ENCODE data around the gene FUNDC1.

Gene FUNDC1

GRCh38 chrX:44536198-44536597 lies 6.5 kb downstream of the FUNDC1 start:
- TF ChIP-seq REST (IDR thresholded peaks at IDR 0.05; ENCODE audit: low read depth), result no peak
- TF ChIP-seq ZBTB7A (IDR thresholded peaks at IDR 0.05; ENCODE audit: low read depth), result no peak
- no peak for TF ChIP-seq TAF1 (IDR thresholded peaks at IDR 0.05; ENCODE audit: low read depth)
- TF ChIP-seq MAX (IDR thresholded peaks at IDR 0.05), result no peak

- TF ChIP-seq TCF12 (IDR thresholded peaks at IDR 0.05; ENCODE audit: low read depth) (no peak), FOXM1 (IDR thresholded peaks at IDR 0.05; ENCODE audit: borderline replicate concordance, low read depth) (no peak), ZBTB7A (IDR thresholded peaks at IDR 0.05; ENCODE audit: low read depth) (no peak), YY1 (IDR thresholded peaks at IDR 0.05; ENCODE audit: low read depth) (no peak), EP300 (IDR thresholded peaks at IDR 0.05; ENCODE audit: borderline replicate concordance) (no peak), MAX (IDR thresholded peaks at IDR 0.05) (no peak), REST (IDR thresholded peaks at IDR 0.05; ENCODE audit: low read depth) (no peak), CREB1 (IDR thresholded peaks at IDR 0.05; ENCODE audit: low read depth) (no peak), NFIC (IDR thresholded peaks at IDR 0.05) (no peak), CEBPB (IDR thresholded peaks at IDR 0.05) (no peak), RAD21 (IDR thresholded peaks at IDR 0.05; ENCODE audit: low read depth) (no peak)
Observed at GRCh38 chrX:44529310-44529709, 13.3 kb downstream of the FUNDC1 start.

- no peak for TF ChIP-seq RAD21 (IDR thresholded peaks at IDR 0.05; ENCODE audit: low read depth)
- no peak for TF ChIP-seq EGR1 (IDR thresholded peaks at IDR 0.05)
- TF ChIP-seq EP300 (IDR thresholded peaks at IDR 0.05; ENCODE audit: borderline replicate concordance), result no peak
- no peak for TF ChIP-seq YY1 (IDR thresholded peaks at IDR 0.05; ENCODE audit: low read depth)
- no peak for TF ChIP-seq REST (IDR thresholded peaks at IDR 0.05; ENCODE audit: low read depth)
- TF ChIP-seq NFIC (IDR thresholded peaks at IDR 0.05), result no peak
- no peak for TF ChIP-seq TEAD4 (IDR thresholded peaks at IDR 0.05)
- TF ChIP-seq ZBTB7A (IDR thresholded peaks at IDR 0.05; ENCODE audit: low read depth), result no peak
- TF ChIP-seq CREB1 (IDR thresholded peaks at IDR 0.05; ENCODE audit: low read depth), result no peak
- no peak for TF ChIP-seq CEBPB (IDR thresholded peaks at IDR 0.05)
- TF ChIP-seq TCF12 (IDR thresholded peaks at IDR 0.05; ENCODE audit: low read depth), result no peak
- TF ChIP-seq TAF1 (IDR thresholded peaks at IDR 0.05; ENCODE audit: low read depth), result no peak
Observed at GRCh38 chrX:44514272-44514671, 28.4 kb downstream of the FUNDC1 start.

- TF ChIP-seq FOXM1 (IDR thresholded peaks at IDR 0.05; ENCODE audit: borderline replicate concordance, low read depth) (no peak), EP300 (IDR thresholded peaks at IDR 0.05; ENCODE audit: borderline replicate concordance) (no peak), EGR1 (IDR thresholded peaks at IDR 0.05) (no peak), USF1 (IDR thresholded peaks at IDR 0.05) (no peak), YY1 (IDR thresholded peaks at IDR 0.05; ENCODE audit: low read depth) (no peak), TEAD4 (IDR thresholded peaks at IDR 0.05) (no peak), TAF1 (IDR thresholded peaks at IDR 0.05; ENCODE audit: low read depth) (no peak), MAX (IDR thresholded peaks at IDR 0.05) (no peak), CREB1 (IDR thresholded peaks at IDR 0.05; ENCODE audit: low read depth) (no peak), NFIC (IDR thresholded peaks at IDR 0.05) (no peak), CEBPB (IDR thresholded peaks at IDR 0.05) (no peak), REST (IDR thresholded peaks at IDR 0.05; ENCODE audit: low read depth) (no peak), RAD21 (IDR thresholded peaks at IDR 0.05; ENCODE audit: low read depth) (no peak), ZBTB7A (IDR thresholded peaks at IDR 0.05; ENCODE audit: low read depth) (no peak), TCF12 (IDR thresholded peaks at IDR 0.05; ENCODE audit: low read depth) (no peak)
Observed at GRCh38 chrX:44507292-44507691, 35.4 kb downstream of the FUNDC1 start.
